DMS53 (cell line): Measurements from ENCODE around the gene AKIRIN1.
A peak's percentile ranks its signal among the peaks of the same experiment; 100 is the strongest.
"Not testable (repeated sequence)": the region's sequence is repeated elsewhere in the genome, so short reads cannot be mapped to it uniquely, and the experiment has no call there.

Experiments used
- DNase-seq: peaks from one replicate; lab custom pipeline; 2025; lab: John Stamatoyannopoulos, UW

Gene AKIRIN1

DNA sequence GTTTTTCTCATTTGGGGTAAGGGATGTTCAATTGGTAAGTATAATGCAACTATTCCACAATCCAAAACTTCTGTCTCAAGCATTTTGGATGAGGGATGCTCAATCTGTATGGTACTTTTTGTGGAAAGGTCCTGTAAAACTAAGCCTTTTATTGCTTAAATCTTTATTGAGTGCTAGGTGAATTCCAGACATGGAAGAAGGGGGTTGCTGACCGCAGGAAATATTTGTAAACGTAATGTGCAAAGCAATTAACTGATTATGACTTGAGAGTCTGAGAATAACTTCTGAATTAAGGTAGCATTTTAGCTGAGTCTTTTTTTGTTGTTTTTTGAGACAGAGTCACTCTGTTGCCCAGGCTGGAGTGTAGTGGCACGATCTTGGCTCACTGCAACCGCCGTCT lies 3.1 kb downstream of the AKIRIN1 start:
- DNase-seq, result no peak

DNA sequence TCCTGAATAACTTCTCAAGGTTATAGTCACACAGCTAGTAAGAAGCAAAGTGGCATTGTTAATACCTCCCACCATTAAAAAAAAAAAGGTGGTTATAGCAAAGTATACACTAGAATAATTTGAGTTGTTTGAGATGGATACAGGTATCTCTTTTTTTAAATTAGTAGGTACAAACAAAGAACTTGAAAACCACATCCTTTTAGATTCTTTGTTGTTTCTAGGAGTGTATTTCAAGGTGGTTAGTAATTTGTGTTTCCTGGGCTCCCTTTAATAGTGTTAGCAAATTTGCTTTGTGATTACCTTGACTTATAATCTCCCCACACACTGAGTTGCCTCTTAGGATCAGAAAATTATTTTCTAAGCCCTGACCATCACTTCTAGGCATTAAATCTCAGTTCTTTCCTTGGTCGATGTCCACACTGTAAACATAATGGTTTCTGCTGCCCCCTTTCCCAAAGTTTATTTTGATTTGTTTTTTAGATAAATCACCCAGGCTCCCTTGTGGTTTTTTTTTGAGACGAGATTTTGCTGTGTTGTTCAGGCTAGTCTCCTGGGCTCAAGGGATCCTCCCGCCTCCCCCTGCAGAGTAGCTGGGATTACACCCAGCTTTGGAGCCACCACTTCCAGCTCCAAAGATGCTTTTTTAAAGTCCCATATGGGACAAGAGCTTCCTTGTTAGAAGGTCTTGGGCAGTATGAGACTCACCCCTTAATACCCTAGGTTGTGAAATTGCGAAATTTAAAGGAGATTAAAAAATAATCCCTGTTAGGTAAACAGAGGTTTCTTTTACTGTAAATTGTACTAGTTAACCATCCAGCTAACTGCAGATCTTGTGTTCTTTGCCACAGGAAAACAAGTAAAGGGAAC lies 6.2 kb downstream of the AKIRIN1 start:
- DNase-seq, result no peak

DNA sequence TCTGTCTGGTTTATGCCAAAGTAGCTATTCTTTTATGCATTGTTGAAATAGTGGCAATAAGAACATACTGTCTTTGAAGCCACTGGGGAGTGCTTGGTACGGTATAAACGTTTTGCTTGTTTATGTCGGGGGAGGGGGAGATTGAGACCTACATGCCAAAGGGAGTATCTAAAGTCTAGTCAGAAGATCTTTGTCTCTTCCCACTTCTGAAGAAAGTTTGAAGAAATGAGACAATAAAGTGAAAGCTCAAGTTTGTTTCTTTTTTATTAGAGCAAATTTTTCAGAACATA lies 6.8 kb downstream of the AKIRIN1 start:
- DNase-seq, result no peak

DNA sequence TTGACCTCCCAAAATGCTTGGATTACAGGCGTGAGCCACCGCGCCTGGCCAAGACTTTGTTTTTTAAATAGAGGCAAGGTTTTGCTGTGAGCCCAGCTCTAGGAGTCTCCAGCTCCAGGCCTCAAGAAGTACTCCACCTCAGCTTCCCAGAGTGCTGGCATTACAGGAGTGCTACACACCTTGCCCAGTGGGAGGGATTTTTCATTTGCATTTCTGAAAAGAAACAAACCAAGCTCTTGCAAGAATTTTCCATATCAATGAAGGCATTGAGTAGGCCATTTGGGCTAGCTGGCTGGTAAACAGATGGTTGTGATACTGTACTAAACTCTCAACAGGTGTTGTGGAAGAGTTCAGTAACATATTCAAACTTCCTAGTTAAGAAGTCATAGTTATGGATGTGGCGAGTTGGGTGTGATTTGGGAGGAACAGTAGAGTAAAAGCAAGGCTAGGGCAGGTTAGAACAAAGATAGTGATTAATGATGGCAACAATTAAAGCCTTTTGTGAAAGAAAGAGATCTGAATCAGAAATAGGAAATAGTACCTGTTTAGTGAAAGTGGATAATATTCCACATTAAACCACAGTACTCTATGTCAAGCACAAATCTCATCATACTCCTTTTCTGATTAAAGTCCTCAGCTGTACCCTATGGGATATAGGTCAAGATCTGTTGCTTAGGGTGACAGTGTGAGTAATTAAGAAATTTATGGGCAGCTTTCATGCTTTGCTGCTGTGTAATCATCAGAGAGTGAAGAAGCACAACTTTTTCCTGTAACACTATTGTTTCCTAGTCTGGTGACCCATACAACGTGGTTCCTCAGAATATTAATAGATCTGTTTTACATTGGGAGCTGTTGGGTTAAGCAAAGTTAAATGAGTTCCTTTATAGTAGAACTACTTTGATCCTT lies 10.7 kb downstream of the AKIRIN1 start:
- no peak for DNase-seq

DNA sequence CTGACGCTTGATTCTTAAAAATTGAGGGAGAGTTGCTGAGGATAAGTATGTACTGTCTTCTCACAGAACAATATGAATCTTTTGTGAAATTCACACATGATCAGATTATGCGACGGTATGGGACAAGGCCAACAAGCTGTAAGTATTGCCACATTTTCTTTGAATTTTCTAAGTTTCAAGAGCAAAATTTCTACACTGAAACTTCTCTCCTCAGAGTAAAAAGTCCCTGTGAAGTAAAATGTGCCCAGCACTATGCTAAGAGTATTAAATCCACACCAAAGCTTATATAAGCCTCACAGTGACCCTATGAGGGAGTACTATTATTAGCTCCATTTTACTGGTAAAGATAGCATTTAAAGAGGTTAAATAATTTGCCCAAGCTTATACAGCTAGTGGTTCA lies 12.2 kb downstream of the AKIRIN1 start:
- DNase-seq, result no peak

DNA sequence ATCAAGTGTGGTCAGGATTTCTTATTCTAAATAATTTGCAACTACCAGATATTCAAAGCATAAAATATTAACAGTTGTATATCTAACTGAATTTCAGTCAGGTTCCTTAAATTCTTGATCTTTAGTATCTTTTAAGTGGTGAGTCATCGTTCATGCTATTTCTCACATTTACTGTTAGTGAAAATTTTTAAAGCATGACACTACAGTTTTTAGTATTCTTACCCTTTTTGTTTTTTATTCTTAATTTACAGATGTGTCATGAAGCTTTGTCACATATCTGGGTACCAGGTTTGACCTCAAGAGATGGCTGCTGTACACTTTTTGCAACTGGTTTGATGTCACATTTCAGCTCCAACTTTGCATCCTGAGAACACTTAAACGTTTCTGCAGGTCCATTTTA lies 12.7 kb downstream of the AKIRIN1 start:
- DNase-seq, result no peak

DNA sequence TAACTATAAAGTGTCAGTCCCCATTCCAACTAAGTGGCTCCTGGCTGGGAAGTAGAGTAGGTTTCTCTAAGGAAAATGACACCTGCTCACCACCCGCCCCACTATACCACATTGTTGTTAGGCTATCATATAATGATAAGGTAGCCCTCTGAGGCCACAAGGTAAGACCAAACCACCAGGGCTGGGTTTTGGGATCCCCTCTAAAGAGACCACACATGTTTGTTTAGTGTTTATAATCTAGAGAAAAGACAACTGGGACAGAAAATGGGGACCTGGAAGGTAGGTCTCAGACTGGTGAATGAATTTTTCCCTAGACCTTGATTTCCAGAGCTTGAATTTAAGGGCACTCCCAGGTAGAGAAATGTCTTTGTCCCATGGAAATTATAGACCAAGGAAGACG lies 15.2 kb downstream of the AKIRIN1 start:
- no peak for DNase-seq

DNA sequence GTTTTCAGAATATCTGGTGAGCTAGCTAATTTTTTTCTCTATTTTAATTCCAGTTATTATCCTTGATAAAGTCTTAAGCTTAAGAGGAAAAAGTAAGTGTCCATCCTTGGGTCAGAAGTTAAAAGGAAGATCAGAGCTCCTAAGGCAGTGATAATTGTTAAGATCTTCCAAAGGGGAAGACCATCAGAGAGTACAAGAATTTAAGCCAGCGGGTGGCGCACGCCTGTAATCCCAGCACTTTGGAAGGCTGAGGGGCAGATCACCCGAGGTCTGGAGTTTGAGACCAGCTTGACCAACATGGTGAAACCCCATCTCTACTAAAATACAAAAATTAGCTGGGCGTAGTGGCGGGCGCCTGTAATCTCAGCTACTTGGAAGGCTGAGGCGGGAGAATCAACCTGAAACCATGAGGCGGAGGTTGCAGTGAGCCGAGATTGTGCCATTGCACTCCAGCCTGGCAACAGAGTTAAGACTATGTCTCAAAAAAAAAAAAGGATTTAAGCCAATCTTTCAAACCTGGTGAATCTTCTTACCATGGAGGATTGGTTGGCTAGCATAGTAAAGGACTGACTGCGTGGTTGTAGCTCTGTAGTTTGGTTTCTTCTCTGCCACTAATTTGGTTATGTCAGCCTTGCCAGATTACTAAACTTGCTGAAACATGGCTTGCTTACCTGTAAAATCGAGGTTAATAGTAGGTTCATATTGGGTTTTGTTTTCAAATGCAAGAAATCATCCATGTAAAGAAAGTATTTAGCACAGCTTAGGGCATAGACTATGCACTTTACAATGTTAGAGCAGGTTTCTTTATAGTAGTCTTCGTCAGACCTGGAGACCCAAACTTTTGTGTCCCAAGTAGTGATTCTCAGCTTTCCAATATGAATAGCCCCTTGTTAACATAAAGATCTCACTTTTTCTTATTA lies 15.9 kb downstream of the AKIRIN1 start:
- no peak for DNase-seq

DNA sequence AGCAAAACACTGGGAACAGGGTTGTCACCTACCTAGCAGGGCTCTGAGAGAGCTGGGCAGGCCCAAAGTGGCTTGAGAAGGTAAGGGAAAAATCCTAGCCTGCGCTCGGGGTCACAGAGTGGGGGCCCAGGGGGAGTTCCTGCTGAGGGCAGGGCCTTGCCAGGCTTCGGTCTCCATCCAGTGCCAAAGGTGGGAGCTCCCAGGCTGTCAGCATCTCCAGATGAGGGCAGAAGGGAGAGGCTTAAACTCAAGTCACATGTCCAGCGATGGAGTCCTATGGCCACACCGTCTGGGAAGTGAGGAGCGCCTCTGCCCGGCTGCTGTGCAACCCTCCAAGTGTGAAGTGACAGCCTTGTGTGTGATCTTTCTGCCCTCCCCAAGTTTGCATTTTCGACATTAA lies 23.9 kb downstream of the AKIRIN1 start:
- DNase-seq, result not testable (repeated sequence)

DNA sequence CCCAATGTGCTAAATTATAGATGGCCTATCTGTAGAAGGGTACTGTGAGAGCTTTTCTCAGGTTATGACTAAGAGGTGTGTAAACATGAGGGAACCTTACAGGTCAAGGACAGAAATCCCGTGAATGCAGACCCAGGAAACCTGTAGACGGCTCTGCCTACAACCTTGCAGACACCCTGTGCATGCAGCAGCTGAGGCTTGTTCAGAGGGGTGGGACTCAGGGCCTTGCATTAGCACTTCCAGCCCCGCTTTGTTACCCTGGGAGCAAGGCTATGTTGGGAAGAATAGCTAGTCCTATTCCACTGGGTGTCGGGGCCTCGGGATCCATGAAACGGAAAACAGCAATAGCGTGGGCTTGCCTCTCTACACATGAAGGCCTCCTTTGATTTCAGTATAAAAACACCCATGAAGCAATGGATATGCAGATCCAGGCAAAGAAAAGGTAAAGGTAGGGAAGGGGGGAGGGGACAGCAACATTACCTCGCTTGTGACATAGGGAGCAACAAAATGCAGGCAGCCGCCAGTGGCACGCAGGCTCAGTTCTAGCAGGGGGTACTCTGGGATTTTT lies 25.6 kb downstream of the AKIRIN1 start:
- DNase-seq, result peak; percentile 59

DNA sequence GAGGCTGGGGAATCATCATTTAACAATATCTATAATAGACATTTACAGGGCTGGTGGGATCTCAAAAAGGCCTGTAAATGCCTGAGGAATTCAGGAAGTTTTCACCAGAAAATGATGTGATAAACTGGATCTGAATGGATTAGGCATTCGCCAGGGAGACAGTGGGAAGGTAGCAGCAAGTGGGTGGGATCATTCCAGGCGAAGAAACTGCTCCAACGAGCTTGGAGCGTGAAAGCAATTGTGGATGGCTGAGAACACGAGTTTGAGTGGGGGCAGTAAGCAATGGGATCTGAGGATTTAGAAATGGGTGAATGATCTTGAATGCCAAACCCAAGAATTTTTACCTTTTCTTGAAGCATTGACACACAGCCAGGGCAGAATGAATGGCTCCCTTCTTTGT lies 26.2 kb downstream of the AKIRIN1 start:
- no peak for DNase-seq

DNA sequence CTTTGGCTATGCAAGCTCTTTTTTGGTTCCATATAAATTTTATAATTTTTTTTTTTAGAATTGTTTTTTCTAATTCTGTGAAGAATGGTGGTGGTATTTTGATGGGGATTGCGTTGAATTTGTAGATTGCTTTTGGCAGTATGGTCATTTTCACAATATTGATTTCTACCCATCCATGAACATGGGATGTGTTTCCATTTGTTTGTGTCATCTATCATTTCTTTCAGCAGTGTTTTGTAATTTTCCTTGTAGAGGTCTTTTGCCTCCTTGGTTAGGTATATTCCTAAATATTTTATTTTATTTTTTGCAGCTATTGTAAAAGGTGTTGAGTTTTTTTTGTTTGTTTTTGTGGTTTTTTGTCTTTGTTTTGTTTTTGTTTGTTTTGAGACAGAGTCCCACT lies 29.4 kb downstream of the AKIRIN1 start:
- not testable (repeated sequence) for DNase-seq

DNA sequence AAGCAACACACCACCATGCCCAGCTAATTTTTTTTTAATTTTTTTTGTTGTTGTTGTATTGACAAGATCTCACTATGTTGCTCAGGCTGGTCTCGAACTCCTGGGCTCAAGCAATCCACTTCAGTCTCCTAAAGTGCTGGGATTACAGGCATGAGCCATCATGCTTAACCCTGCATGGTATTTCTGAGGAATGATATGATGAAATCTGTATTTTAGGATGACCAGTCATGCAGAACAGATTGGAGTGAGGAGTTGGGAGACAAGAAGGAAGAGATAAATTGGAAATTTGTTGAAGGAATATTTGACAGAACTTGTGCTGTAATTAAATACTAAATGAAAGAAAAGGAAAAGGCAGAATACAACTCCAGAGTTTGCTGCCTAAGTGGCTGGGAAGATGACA lies 30.4 kb downstream of the AKIRIN1 start:
- DNase-seq, result no peak

DNA sequence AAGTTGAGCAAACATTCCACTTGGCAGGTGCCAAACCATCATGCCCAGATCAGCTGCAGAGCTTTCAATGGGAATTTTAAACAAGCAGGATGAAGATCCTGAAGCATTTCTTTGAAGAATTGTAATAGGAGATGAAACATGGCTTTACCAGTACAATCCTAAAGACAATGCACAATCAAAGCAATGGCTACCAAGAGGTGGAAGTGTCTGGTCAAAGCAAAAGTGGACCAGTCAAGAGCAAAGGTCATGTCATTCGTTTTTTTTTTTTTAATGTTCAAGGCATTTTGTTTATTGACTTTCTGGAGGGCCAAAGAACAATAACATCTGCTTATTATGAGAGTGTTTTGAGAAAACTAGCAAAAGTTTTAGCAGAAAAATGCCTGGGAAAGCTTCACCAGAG lies 32.1 kb downstream of the AKIRIN1 start:
- DNase-seq, result no peak

DNA sequence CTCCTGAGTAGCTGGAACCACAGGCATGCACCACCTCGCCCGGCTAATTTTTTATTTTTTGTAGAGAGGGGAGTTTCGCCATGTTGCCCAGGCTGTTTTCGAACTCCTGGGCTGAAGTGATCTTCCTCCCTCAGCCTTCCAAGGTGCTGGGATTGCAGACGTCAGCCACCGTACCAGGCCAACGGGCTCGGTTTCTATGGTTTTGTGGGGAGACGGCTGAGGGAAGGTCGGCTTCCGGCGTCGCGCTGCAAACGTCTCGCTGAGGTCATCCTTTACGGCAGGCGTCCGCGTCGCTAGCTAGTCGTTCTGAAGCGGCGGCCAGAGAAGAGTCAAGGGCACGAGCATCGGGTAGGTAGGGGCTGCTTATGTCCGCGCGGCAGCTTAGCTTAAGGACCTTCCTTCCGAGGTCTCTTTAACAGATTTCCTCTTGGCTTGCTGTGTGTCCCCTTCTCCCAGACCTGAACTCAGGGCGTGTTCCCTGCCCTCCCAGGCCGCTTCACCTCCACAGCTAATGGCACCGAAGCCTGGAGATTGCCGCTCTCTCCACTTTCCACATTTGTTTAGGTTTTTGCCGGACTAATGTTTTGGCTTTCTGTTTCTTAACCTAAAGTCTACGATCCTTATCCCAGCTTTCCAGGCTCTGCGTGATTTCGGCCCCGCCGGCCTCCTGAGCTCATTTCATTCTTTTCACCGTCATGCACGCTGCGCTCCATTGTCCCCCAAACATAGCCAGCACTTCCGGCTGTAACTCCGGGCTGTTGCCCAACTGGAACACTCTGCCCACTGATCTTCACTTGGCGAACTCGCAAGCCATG lies 35.2 kb downstream of the AKIRIN1 start, which contains the start of gene NDUFS5:
TSS of gene NDUFS5 (plus strand) at position 300 of the 815 bp plus-strand sequence. CDS start 2,375 bp downstream, outside the sequence.
- peak; percentile 96 for DNase-seq

DNA sequence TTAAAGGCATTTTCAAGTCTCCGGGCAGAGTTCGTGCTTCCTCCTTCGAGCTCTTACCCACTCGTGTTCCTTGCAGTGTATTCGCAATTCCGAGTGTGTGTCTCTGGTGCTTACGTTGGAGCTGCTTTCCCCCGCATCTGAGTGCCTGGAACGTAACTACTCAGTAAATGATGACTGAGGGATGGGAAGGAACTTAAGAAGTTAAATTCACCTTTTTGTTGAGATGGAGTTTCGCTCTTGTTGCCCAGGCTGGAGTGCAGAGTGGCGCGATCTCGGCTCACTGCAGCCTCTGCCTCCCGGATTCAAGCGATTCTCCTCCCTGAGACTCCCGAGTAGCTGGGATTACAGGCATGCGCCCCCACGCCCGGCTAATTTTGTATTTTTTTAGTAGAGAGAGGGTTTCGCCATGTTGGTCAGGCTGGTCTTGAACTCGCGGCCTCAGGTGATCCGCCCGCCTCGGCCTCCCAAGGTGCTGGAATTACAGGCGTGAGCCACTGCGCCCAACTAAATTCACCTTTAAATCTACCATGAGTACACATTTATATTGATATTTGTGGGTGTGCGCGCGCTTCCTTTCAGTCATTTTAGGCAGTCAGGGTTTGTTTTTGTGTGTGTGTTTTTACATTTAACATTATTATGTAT lies 35.9 kb downstream of the AKIRIN1 start:
- DNase-seq, result no peak

DNA sequence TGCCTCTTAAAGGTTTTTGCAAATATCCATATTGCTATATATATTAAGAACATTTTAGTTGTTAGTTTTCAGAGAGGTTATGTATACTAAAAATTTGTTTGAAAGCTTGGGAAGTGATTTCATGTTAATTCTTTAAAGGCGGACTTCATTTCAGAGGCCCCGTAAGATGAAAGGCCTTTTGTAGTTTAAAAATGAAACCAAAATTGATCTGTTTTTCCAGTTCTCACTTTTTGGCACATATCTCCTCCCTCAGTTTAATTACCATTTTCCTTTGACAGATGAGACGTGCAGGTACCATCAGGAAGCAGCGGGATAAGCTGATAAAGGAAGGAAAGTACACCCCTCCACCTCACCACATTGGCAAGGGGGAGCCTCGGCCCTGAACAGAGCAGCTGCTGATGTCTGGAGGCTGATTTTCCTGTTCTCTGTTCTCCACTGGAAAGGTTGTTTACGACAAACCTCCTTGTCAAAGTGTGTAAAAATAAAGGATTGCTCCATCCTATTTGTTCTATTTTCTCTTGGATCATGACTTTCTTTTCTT lies 43.1 kb downstream of the AKIRIN1 start:
- no peak for DNase-seq

DNA sequence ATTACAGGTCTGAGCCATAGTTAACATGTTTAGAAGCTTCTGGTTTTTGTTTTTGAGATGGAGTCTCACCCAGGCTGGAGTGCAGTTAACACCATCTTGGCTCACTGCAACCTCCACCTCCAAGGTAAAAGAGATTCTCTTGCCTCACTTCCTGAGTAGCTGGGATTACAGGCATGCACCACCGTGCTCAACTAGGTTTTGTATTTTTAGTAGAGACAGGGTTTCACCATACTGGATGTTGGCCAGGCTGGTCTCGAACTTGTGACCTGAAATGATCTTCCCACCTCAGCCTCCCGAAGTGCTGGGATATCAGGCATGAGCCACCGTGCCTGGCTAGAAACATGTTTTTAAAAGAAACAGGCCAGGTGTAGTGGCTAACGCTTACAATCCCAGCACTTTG lies 45.6 kb downstream of the AKIRIN1 start:
- no peak for DNase-seq

DNA sequence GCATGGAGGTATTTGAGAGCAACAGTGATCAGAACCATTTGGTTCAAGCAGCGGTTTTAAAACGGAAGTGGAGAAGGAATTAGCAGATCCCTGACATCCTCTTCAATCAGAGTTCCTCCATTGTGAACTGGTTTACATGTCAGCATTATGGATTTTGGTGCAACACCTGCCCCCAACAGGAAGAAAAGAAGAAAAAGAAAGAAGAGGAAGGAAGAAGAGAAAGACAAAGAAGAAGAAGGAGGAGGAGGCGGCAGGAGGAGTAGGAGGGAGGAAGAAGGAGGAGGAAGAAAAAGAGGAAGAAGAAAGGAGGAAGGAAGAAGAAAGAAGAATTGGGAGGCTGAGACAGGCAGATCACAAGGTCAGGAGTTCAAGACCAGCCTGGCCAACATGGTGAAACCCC lies 52.4 kb downstream of the AKIRIN1 start:
- DNase-seq, result no peak

DNA sequence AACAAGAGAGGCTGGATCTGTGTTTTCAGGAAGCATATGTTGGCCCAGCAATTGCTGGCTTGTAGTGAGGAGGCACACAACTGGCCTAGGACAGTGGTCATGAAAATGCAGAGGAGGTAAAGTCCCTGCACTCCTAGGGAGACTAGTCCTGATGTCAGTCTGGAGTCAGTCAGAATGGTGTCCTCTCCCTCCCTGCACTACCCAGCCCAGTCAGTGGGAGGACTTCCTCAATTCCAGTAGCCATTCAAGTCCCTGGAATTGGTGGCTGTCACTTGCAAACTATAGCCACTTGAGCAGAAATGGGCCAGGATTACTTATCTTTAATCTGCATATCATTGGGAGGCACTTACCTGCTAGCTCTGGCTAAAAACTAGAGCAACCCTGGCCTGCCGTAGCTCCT lies 53.7 kb downstream of the AKIRIN1 start:
- DNase-seq, result peak; percentile 24
